Body of pancreas (tissue), 4 donors: ENCODE results near the gene CCDC12. TPM values are rescaled to one million over a fixed set of nuclear protein-coding genes. Genes with fewer than 3 reads are reported as not detected.
A peak's percentile ranks its signal among the peaks of the same experiment; 100 is the strongest.

Source experiments
- ATAC-seq: fragments of 150-250 bp; one replicate; pipeline ENCODE4 v1.9.1; 2016
- DNase-seq, 4 donors: peaks; one replicate each; pipeline ENCODE4 v3.0.0-alpha.2; 2019
- H3K27ac ChIP-seq, 4 donors: fragments of 200-600 bp; sonication (generic); 1 replicate in 3 of 4; 2 replicates in 1 of 4; pipeline versions ENCODE4 v1.5.1 to v1.6.1; 2016 to 2019; ENCODE audit warnings: mild to moderate bottlenecking in 1 of 4, mixed read lengths in 1 of 4, moderate library complexity in 1 of 4
- H3K27me3 ChIP-seq, 2 donors: fragments of 200-600 bp; sonication (generic); one replicate each; pipeline ENCODE4 v1.6.0; 2016; ENCODE audit warnings: mild to moderate bottlenecking in 1 of 2
- H3K36me3 ChIP-seq, 2 donors: fragments of 200-600 bp; sonication (generic); replicated peaks in 1 of 2; 2 replicates each; pipeline ENCODE4 v1.5.1; 2016; ENCODE audit warnings: low read depth in 2 of 2; ENCODE audit not compliant: insufficient read depth in 1 of 2
- H3K4me1 ChIP-seq: fragments of 200-600 bp; sonication (generic); one replicate; pipeline ENCODE4 v1.6.0; 2016
- H3K4me3 ChIP-seq, 2 donors: fragments of 200-600 bp; sonication (generic); 1 replicate in 1 of 2; 2 replicates in 1 of 2; pipeline ENCODE4 v1.5.1; 2016 to 2019
- H3K9me3 ChIP-seq, 3 donors: fragments of 200-600 bp; sonication (generic); 1 replicate in 2 of 3; 2 replicates in 1 of 3; pipeline ENCODE4 v1.5.1; 2016
- POLR2A ChIP-seq, 3 donors: fragments of 450-650 bp; IDR thresholded peaks; one replicate each; pipeline ENCODE4 v1.6.1; 2016; ENCODE audit warnings: antibody characterized with exemption in 3 of 3, mild to moderate bottlenecking in 2 of 3
- WGBS, 2 donors: methylation state at CpG; one replicate each; pipeline ENCODE4 v1.1.5; 2017; 5-methylcytosine and 5-hydroxymethylcytosine counted together
- intact Hi-C: fragments of 100-400 bp; cut with DNase I; formaldehyde crosslinking; loops from one replicate; pipeline ENCODE4 v1.15.1; 2023
- total RNA-seq, 2 donors: library from RNA; depleted of rRNA; stranded (reverse); fragments of >200 nt; gene quantifications; one replicate each; pipeline ENCODE4 v1.1.0, GENCODE V29; 2016
- TF ChIP-seq, protein P1 (sequence below), 7 experiments: fragments of 450-650 bp in 4 of 7; fragments of 200-600 bp in 3 of 7; sonication (generic) in 3 of 7; IDR thresholded peaks; one replicate each; pipeline ENCODE4 v1.5.1; 2016 to 2019; ENCODE audit warnings: antibody characterized with exemption in 7 of 7

CCDC12 gene
- total RNA-seq, 2 donors from 2014 or later: 25.4 to 67.2 TPM

- no peak overlapping the region for H3K27ac ChIP-seq
- no peak overlapping the region for H3K4me3 ChIP-seq
- H3K36me3 ChIP-seq: peaks cover 0 to 24% of the 10 kb centered on the region in 2 donors
- no peak for TF ChIP-seq POLR2A (IDR thresholded peaks at IDR 0.05)
- TF ChIP-seq, protein P1, sequence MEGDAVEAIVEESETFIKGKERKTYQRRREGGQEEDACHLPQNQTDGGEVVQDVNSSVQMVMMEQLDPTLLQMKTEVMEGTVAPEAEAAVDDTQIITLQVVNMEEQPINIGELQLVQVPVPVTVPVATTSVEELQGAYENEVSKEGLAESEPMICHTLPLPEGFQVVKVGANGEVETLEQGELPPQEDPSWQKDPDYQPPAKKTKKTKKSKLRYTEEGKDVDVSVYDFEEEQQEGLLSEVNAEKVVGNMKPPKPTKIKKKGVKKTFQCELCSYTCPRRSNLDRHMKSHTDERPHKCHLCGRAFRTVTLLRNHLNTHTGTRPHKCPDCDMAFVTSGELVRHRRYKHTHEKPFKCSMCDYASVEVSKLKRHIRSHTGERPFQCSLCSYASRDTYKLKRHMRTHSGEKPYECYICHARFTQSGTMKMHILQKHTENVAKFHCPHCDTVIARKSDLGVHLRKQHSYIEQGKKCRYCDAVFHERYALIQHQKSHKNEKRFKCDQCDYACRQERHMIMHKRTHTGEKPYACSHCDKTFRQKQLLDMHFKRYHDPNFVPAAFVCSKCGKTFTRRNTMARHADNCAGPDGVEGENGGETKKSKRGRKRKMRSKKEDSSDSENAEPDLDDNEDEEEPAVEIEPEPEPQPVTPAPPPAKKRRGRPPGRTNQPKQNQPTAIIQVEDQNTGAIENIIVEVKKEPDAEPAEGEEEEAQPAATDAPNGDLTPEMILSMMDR (IDR thresholded peaks at IDR 0.05): peak; percentile 80 to 96 (median 91)
- intact Hi-C loops: loop anchor here (5.0 kb wide), 2 partner anchors 76 to 296 kb away; partner anchors contain the start of gene TMIE
- ATAC-seq: peak; percentile 85
- 46 to 96% methylated on average over 8 to 20 of the region's 27 CpGs for WGBS, 2 donors
- DNase-seq: peak; percentile 87 to 89 (median 88)
- H3K4me1 ChIP-seq: no peaks in the 10 kb centered on the region
- no peaks in the 10 kb centered on the region for H3K27me3 ChIP-seq
- no peaks in the 10 kb centered on the region for H3K9me3 ChIP-seq
Observed at GRCh38 chr3:46998121-46998851, 21.7 kb upstream of the CCDC12 start.

DNA sequence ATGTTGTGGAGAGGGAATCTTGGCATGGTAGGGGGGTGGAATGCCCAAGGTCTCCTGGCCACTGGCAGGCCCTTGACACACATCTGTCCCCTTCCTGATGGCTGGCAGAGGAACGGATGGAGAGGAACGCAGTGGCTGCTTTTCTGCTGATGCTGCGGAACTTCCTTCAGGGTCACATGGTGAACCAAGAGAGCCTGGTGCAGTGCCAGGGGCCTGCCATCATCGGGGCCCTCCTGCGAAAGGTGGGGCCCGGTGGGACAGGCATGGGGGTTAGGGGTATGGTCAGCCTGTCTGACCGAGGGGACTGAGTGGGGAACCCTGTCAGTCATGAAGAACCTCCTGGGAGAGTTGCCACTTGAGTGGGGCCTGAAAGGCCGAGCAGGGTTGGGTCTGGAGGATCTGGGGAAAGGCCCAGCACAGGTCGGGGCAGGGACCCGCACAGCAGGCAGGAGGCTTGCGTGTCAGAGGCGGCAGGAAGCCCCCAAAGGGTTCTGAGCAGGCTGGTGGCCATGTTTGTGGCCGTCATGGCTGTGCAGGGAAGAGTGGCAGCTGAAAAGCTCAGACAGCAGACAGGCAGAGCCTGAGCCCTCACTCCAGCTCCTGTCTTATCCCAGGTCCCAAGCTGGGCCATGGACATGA lies 21.0 kb upstream of the CCDC12 start:
- Histone ChIP-seq H3K4me1 (no peaks in the 10 kb centered on the region), H3K27ac (no peak overlapping the region), H3K27me3 (no peaks in the 10 kb centered on the region), H3K36me3 (peaks cover 0 to 22% of the 10 kb centered on the region in 2 donors), H3K4me3 (no peak overlapping the region), H3K9me3 (no peaks in the 10 kb centered on the region)
- ATAC-seq (no peak), DNase-seq (peak in 1 of 4 donors; percentile 12)
- 73 to 86% methylated on average over 11 to 13 of the region's 13 CpGs for WGBS, 2 donors
- TF ChIP-seq POLR2A (IDR thresholded peaks at IDR 0.05): no peak
- TF ChIP-seq, protein P1 (IDR thresholded peaks at IDR 0.05): no peak
- intact Hi-C loops: loop anchor here (5.0 kb wide), 2 partner anchors 75 to 295 kb away; partner anchors contain the start of gene TMIE

DNA sequence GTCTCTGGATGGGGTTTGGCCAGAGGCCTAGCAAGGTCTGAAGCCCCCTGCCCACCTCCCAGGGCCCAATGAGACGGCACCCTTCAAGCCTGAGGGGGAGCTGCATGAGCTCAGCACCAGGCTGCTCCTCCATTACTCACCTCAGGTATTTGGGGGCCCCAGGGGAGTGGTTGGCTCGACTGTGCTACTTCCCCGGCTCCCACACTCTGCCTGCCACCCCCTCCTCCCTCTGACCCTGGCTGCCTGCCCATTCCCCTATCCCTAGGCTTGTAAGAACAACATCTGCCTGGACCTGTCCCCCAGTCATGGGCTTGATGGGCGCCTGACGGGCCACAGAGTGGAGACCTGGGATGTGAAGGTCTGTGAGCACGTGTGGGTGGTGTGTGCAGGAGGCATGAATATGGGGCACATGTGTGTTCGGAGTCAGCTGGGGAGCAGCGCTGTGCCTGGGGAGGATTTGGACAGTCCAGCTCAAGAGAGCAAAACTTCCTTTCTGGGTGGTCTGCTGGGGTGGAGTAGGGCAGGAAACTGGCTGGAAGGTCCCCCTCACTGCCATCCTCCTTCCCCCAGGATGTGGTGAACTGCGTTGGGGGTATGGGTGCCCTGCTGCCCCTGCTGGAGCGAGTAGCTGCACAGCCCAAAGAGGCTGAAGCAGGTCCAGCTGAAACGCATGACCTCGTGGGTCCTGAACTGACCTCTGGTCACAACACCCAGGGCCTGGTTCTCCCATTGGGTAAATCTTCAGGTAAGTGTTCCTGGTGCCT lies 20.3 kb upstream of the CCDC12 start:
- peak in 1 of 4 donors; percentile 12 for DNase-seq
- intact Hi-C loops: loop anchor here (5.0 kb wide), 2 partner anchors 75 to 295 kb away; partner anchors contain the start of gene TMIE
- TF ChIP-seq POLR2A (IDR thresholded peaks at IDR 0.05): no peak
- TF ChIP-seq, protein P1 (IDR thresholded peaks at IDR 0.05): no peak
- Histone ChIP-seq H3K36me3 (peaks cover 0 to 22% of the 10 kb centered on the region in 2 donors), H3K4me1 (no peaks in the 10 kb centered on the region), H3K9me3 (no peaks in the 10 kb centered on the region), H3K27ac (no peak overlapping the region), H3K27me3 (no peaks in the 10 kb centered on the region), H3K4me3 (no peak overlapping the region)
- 73 to 75% methylated on average over 12 of the region's 12 CpGs for WGBS, 2 donors
- no peak for ATAC-seq

DNA sequence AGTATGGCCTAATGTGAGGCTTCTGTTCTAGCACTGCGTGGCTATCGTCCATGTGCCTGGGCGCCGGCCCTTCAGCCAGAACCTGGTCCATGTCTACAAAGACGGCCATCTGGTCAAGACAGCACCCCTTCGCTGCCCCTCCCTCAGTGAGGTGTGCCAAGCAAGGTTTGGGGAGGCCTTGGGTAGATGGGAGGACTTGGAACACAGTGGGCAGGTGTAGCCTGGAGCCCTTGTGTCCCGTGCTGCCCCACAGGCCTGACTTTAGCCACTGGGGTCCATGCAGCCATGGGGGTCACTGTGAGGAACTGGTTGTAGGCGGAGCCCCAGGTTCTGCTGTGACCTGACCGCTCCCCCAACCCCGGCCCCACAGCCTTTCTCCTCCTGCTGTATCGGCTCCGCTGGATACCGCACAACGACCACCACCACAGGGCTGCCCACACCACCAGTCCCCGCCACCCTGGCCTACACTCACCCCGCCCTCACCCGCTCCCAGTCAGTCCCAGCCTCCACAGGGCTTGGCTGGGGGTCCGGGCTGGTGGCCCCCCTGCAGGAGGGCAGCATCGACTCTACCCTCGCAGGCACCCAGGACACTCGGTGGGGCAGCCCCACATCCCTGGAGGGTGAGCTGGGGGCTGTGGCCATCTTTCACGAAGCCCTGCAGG lies 19.5 kb upstream of the CCDC12 start:
- intact Hi-C loops: loop anchor here (5.0 kb wide), 2 partner anchors 74 to 294 kb away; partner anchors contain the start of gene TMIE
- DNase-seq (peak in 1 of 4 donors; percentile 10), ATAC-seq (no peak)
- H3K9me3 ChIP-seq: no peaks in the 10 kb centered on the region
- 90 to 92% methylated on average over 14 to 21 of the region's 22 CpGs for WGBS, 2 donors
- no peaks in the 10 kb centered on the region for H3K4me1 ChIP-seq
- TF ChIP-seq, protein P1 (IDR thresholded peaks at IDR 0.05): no peak
- no peak for TF ChIP-seq POLR2A (IDR thresholded peaks at IDR 0.05)
- H3K27me3 ChIP-seq: no peaks in the 10 kb centered on the region
- no peak overlapping the region for H3K4me3 ChIP-seq
- no peak overlapping the region for H3K27ac ChIP-seq
- H3K36me3 ChIP-seq: peaks cover 0 to 15% of the 10 kb centered on the region in 2 donors
